Activated T-cell treated with anti-CD3 and anti-CD28 coated beads, Interleukin-2, amount 50 U/mL, for 1 hour (primary cell): ENCODE data around the gene FCER2.
"Not testable (repeated sequence)": the region's sequence is repeated elsewhere in the genome, so short reads cannot be mapped to it uniquely, and the experiment has no call there.

ENCODE experiments used
- DNase-seq: peaks from one replicate; pipeline ENCODE4 v3.0.0-alpha.2; 2020

Gene FCER2, protein sequence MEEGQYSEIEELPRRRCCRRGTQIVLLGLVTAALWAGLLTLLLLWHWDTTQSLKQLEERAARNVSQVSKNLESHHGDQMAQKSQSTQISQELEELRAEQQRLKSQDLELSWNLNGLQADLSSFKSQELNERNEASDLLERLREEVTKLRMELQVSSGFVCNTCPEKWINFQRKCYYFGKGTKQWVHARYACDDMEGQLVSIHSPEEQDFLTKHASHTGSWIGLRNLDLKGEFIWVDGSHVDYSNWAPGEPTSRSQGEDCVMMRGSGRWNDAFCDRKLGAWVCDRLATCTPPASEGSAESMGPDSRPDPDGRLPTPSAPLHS

DNA sequence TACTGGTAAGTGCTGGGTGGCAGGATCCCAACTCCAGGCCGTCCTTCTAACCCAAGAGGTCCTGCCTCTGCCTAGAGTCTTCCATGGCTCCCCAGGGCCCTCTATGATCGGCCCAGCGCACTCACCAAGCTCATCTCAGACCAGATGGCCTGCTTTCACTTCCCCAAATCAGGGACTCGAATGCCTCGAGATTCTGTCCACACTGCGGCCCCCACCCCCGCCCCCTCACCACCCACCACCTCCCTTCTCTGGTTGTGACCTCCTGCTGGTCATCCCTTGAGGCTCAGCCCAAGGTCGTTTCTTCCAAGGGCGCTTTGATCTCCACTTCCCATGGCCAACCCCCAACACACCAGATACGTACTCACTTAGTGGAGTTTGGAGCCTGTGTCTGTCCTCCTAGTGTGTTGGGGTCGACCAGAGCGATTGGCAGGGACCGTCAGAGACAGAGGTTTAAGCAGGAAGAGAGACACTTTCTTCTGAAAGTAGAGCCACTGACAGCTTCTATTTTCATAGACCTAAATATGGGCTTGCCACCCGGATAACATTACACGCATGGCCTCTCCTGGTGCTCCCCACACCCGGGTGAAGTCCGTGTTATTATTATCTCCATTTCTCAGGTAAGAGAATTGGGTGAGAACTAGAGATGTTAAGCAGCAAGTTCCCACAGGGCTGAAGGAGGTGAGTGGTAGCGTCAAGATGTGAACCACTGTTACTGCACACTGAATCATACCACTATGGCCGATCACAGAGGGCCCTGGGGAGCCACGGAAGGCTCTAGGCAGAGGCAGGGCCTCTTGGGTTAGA, at the start of gene FCER2:
Gene FCER2, minus strand, starts transcription at position 478 of the 804 bp plus-strand sequence. CDS start 2,371 bp downstream, outside the sequence.
- no peak for DNase-seq

DNA sequence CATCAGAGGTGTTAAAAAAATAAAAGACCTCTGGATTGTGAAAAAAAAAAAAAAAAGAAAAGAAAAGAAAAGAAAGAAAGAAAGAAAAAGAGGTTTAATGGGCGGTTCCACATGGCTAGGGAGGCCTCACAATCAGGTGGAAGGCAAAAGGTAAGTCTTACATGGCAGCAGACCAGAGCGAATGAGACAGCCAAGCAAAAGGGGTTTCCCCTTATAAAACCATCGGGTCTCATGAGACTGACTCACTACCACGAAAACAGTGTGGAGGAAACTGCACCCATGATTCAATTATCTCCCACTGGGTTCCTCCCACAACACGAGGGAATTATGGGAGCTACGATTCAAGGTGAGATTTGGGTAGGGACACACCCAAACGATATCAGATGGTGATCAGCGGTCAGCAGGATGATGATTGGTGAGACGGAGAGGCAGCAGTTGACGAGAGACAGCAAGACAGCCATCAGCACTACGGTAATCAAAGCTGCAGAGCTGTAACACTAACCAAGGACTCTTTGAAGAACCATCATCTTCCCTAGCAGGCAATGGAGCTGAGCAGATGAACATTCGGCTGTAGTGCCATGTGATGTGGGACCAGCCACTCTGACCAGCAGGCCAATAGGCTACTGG, 49.3 kb upstream of the FCER2 start:
- DNase-seq = no peak

DNA sequence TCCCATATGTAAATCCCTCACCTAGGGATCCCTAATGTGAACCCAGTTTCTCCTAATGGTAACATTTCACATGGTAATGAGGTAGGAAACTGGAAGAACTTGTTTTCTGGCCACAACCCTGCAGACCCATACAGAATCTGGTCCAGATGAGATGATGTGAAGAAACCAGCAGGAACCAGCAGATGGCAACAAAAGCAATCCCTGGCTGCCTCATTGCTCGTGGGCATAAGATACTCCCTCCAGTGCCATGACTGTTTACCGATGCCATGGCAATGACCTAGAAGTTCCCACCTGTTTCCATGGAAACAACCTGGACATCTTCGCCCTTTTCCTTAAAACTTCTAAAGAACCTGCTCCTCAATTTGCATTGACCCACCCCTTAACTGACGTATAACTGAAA, 46.8 kb upstream of the FCER2 start:
- DNase-seq = no peak

DNA sequence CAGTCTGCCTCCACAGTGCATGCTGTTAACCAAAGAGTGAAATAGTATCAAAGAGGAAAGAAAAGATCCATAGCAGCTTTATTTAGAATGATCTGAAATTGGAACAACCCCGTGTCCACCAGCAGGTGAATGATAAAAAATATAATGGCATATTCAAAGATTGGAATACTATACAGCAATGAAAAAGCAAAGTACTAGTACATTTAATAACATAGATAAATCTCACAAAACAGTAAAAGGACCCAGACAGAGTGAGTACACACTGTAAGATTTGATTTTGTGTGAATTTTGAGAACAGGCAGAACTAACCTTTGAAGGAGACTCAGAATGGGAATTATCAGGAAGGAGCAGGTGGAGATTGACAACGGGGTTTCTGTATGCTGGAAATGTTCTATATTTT, 46.2 kb upstream of the FCER2 start:
- no peak for DNase-seq

DNA sequence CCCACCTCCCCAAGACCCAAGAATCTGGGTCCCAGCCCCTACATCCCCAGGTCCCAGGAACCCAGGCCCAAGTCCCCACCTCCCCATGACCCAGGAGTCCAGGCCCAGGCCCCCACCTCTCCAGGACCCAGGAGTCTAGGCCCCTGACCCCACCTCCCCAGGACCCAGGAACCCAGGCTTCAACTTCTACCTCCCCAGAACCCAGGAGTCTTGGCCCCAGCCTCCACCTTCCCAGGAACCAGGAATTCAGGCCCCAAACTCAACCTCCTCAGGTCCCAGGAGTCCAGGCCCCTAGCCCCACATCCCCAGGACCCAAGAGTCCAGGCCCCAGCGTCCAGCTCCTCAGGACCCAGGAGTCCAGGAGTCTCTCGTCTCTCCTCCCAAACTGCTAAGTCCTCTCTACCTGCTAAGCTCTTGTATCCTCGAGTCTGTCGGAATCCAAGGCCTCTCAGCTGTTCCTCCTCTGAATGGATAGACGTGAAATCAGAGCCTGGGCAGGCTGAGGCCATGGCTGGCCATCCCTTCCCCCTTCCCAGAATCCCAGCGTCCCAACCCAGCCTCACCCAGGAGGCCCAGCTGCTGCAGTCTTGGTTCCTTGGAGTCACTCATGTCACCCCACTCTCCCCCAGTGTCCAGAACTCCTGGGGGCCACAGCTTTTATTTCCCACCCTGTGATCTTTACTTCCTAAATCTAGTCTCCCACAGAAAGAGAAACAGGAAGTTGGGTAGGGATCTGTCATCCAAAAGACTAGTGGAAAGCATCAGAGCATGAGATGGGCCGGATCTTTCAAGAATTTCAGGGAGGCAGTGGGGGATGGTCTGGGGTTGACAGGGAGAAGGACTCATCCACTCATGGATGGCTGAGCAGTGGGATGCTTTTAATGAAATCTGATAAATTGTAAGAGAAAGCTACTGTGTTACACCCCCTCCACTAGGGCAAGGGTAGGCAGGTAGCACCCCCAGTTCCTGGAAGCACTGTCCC, 45.3 kb upstream of the FCER2 start, which contains the start of gene CD209:
Gene CD209, minus strand, starts transcription at position 632 of the 982 bp plus-strand sequence. Its CDS starts 23 bp downstream, at position 609.
- DNase-seq = no peak

DNA sequence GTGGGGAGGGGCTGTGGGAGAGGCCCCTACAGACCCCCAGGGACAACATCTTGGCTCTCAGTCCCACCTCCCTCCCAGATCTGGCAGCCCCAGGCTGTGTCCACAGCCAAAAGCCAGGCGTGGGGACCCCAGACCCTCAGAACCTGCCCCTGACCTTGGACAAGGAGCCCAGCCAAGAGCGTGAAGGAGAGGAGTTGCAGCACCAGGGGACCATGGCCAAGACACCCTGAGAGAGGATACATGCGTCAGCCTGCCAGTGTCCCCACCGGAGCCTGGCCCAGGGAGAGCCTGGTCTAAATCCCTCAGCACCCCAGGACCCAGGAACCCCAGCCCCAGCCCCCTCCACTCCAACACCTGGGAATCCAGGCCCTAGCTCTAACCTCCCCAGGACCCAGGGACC, 44.4 kb upstream of the FCER2 start:
- DNase-seq = not testable (repeated sequence)

DNA sequence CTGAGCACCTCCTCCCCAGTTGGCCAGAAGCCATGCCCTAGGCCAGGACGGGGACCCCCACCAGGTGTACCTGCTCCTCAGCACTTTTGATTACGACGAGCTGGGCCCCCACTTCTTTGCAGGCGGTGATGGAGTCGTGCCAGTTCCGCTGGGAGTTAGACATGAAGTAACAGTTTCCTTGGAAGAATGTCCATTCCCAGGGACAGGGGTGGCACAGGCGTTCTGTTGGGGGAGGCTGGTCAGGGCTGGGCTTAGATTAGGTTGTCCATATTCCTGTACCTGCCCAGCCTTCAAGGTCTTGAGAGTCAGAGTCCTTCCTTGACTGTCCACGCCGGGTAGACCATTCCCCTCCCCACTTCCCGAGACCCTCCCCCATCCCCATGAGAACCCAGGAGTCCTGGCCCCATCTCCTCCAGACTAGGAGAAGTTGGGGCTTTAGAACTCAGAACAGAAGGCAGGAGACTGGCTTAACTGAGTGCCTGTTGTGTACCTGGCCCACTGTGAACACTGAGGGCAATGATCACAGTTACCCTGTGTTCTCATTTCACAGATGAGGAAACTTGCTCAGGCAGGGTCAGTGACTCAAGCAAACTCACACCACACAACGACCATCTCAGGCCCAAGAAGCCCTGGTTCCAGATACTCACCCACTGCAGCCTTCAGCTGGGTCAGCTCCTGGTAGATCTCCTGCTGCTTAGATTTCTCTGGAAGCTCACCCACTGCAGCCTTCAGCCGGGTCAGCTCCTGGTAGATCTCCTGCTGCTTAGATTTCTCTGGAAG, 43.1 kb upstream of the FCER2 start:
- DNase-seq = no peak

DNA sequence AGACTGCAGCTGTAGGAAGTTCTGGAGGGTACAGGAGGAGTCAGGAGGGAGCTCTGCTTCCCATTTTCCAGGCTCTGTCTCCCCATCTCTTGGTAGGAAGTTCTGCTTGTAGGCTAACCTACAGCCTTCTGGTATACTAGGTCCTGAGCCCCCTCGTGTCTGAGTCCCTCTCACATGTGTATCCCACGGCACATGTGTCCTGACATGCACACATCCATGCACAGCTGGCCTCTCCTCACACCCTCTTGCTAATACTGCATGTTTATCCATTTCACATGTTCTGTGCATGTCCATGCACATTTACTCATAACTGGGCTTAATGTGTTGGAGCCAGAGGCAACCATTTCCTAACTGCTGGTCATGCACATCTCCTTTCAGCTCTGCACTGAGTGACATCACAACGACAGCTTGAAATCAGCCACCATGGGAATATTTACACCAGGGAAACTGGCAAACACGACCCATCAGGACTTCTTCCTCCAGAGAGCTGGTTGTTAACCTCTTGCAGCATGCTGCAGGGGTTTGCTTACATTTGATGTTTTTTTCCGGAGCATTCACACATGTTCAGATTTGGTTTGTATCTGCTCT, 42.4 kb upstream of the FCER2 start:
- no peak for DNase-seq

DNA sequence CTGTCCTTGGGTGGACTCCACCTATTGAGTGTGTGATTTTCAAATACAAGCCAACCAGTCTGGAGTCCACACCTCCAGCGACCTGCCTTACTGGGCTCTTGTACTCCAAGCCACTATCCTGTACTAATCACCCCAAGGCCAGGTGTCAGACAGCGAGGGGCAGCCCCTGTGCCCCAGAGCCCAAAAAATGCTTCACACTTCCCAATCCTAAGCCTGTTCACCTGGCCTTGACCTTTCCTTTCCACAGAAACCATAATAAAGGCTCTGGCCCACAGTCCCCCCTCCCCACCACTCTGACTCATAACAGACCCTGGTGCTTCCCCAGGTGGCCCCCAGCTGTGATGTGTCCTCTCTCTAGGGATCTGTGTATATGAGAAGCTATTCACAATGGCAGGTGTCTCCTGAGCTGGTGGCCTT, 41.5 kb upstream of the FCER2 start:
- DNase-seq = no peak

DNA sequence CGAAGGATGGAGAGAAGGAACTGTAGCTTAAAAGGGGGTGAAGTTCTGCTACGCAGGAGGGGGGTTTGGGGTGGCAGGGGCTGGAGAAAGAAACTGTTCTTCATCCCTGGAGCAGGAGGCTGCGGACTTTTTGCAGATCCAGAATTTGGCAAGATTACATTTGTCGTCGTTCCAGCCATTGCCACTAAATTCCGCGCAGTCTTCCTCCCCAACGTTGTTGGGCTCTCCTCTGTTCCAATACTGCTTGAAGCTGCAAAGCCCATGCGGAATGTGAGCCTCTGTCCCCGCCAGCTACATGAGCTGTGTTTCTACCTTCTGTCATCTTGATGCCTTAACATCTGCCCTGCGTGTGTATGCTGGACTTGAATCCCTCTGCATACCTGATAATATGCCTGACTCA, 41.1 kb upstream of the FCER2 start:
- DNase-seq = no peak

DNA sequence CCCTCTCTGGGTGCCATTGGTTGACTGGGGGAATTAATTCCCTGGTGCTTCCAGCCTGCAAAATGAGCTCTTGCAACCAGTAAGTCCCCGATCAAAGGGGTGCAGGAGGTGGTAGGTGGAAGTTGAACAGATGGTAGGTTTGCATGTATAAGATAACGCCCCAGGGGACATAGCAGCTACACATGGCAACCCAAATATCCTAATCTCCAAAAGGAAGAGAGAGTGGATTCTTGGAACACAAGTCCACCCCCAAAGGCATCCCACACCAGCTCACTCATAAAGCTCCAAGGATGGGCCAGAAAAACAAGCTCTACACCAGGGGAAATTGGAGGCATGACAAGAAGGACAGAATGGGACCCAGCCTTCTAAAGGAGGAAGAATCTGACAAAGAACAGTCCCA, 40.6 kb upstream of the FCER2 start:
- DNase-seq = no peak

DNA sequence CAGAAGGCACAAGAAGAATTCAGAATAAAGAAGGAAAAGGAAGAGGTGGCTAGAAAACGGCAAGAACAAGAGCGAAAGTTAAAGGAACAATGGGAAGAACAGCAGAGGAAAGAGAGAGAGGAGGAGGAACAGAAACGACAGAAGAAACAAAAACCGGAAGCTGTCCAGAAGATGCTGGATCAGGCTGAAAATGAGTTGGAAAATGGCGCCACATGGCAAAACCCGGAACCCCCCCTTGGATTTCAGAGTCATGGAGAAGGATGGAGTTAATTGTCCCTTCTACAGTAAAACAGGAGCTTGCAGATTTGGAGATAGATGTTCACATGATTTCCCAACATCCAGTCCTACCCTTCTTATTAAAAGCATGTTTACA, 38.7 kb upstream of the FCER2 start:
- no peak for DNase-seq

DNA sequence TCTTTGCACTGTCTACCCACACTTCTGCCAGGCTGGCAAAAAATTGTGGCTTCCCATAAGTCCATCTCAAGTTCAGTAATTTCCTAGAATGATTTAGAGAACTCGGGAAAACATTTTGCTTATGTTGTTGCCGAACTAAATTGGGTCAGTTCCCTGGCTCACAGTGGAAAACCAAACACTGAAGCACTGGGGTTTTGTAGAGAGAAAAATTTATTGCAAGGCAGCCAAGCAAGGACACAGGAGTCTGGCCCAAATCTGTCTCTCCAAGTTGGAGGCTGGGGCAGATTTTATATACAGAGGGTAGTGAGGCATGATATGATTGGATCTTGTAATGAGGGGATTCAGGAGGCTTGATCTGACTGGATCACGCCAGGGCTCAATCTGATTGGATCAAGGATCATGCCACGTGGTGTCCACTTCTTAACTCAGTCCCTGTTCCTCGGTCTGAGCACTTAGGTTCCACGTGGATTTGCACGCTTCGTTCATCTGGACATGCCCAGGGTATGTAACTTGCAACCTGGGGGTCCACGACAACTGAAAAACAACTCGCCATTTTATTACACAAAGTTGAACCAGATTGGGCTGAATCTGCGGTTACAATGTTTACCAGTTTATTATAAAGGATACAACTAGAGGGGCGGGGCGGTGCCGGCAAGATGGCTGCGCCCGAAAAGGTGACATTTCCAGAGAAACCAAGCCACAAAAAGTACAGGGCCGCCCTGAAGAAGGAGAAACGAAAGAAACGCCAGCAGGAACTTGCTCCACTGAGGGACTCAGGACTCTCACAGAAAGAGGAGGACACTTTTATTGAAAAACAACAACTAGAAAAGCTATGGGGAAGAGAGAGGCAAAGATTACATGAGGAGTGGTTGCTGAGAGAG, 38.1 kb upstream of the FCER2 start:
- no peak for DNase-seq

DNA sequence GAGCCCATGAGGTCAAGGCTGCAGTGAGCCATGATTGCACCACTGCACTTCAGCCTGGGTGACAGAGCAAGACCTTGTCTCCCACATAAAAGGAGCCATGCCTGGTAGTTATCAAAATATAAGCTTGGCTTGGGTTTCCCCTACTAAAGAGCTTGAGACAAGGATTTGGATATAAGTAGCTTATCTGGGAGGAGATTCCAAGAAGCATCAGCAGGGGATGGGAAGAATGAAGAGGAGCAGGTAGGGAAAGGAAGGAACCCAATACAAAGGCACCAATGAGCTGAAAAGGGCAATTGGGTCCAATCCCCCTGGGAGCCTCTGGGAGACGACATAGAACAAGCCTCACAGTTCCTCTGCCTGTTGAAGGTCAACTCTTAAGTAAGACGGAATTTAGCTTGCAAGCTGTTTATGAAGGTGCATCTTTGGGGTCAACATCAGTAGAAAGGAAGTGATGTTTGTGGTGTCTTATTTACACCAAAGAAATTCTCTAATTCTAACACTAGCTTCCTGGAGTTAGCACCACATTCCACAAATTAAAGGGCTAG, 37.4 kb upstream of the FCER2 start:
- DNase-seq = no peak

DNA sequence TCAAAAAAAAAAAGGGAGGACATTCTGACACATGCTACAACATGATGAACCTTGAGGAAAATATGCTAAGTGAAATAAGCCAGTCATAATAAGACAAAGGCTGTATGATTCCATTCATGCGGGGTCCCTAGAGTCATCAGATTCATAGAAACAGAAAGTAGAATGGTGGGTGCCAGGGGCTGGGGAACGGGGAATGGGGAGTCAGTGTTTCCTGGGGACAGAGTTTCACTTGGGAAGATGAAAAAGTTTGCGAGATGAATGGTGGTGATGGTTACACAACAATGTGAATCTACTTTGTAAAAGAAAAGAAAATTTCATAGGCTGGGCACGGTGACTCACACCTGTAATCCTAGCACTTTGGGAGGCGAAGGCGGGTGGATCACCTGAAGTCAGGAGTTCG, 36.1 kb upstream of the FCER2 start:
- DNase-seq = no peak

DNA sequence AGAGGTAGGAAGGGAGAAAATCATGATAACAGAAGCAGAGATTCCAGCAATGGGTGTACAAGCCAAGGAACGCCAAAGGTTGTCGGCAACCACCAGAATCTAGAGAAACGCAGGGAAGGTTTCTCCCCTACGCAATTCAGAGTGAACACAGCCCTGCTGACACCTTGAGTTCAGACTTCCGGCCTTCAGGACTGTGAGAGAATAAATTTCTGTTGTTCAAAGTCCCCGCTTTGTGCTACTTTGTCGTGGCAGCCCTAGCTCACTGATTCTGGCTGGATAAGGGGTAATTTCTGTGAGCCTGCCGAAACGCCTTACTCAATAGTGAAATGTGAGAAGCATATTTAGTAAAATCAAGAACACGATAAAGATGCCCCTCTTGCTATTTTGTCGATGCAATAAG, 35.3 kb upstream of the FCER2 start:
- no peak for DNase-seq

DNA sequence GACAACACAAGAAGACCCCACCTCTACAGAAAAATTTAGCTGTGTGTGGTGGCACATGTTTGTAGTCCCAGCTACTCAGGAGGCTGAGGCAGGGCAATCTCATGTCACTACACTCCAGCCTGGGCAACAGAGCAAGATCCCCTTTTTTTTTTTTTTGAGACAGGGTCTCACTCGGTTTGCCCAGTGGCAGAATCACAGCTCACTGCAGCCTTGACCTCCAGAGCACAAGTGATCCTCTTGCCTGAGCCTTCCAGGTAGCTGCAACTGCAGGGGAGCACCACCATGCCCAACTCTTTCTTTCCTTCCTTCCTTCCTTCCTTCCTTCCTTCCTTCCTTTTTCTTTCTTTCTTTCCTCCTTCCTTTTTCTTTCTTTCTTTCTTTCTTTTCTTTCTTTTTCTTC, 34.2 kb upstream of the FCER2 start:
- DNase-seq = no peak

DNA sequence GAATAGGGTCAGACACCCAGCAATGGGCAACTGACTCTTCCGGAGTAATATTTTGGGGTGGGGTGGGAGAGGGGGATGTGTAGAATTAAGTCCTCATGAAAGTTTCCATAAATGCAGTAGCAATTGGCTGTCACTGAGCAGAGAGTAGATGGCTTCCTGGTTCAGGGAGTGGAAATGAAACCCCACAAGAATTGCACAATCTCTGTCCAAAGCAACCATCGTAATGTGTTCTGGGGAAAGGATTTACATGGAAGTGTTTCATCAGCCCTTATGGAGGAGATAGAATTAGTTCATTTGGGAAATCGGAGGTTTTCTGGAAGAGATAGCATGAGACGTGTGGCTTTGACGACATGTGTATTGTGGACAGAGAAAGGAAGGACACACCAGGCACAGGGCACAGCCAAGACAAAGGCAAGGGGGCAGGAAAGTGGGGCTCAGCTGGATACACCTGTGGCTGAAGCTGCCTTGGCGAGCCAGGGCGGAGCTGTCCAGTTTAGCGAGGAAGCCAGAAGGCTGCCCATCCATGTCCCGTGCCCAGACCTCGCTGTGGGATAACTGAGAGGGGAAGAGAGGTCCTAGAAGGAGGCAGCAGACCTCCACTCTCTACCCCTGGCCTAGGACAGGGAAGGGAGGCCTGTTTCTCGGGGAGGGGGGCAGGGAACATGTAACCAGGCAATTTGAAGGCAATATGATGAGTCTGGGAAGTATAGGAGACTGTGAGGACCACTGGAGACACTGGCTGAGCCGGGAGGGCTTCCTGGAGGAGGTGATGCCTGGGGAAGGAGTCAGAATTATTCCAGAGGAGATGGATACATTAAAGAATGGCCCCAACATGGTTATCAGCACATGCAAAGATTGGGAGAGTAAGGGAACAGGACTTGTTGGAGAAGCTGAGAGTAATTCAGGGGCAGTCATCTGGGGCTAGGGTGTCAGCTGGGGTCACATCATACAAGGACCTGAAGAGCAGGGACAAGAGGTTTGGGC, 32.6 kb upstream of the FCER2 start:
- DNase-seq = no peak

DNA sequence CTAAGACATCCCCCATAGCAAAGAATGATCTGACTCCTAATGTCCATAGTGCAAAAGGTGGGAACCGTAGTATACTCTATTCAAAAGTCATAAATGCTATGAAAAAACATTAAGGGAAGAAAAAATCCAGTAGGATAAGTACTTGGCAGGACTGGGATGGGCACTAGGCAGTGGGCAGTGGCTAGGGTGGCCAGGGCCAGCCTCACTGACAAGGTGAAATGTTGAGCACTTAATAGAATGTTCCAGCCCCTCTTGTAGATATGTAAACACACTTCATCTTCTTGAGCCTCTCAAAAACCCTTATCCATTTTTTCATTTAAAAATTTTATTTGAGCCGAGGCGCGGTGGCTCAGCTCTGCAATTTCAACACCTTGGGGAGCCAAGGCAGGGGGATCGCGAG, 31.4 kb upstream of the FCER2 start:
- no peak for DNase-seq
